Loucy (cell line): ENCODE data around the gene MRTFB.
"Not testable (repeated sequence)": the region's sequence is repeated elsewhere in the genome, so short reads cannot be mapped to it uniquely, and the experiment has no call there.

ENCODE experiments used
- H2AFZ ChIP-seq: fragments of 200-600 bp; sonication (generic); 2 replicates; pipeline ENCODE4 v1.6.0; 2016; ENCODE audit warnings: antibody characterized with exemption, mild to moderate bottlenecking, low read length, moderate library complexity
- H3F3A ChIP-seq: fragments of 200-600 bp; 2 replicates; pipeline ENCODE4 v1.6.0; 2016; ENCODE audit warnings: antibody characterized with exemption, low read depth, mild to moderate bottlenecking
- H3K27me3 ChIP-seq: fragments of 200-600 bp; sonication (generic); 2 replicates; pipeline ENCODE4 v1.6.1; 2014; ENCODE audit warnings: low read length, mild to moderate bottlenecking; ENCODE audit not compliant: insufficient read depth, poor library complexity, severe bottlenecking
- H3K36me3 ChIP-seq: fragments of 200-600 bp; sonication (generic); 2 replicates; pipeline ENCODE4 v1.6.1; 2016; ENCODE audit warnings: low read length; ENCODE audit not compliant: insufficient read depth
- H3K4me1 ChIP-seq: fragments of 200-600 bp; sonication (generic); 2 replicates; pipeline ENCODE4 v1.5.1; 2014; ENCODE audit warnings: low read length, mild to moderate bottlenecking; ENCODE audit not compliant: insufficient read depth, poor library complexity, severe bottlenecking
- H3K4me2 ChIP-seq: fragments of 200-600 bp; sonication (generic); 2 replicates; pipeline ENCODE4 v1.6.0; 2014; ENCODE audit warnings: antibody characterized with exemption, low read length, low read depth, mild to moderate bottlenecking; ENCODE audit not compliant: poor library complexity, severe bottlenecking
- H3K4me3 ChIP-seq: fragments of 200-600 bp; sonication (generic); 2 replicates; pipeline ENCODE4 v1.5.1; 2014; ENCODE audit warnings: low read length, mild to moderate bottlenecking, mixed read lengths; ENCODE audit not compliant: poor library complexity, severe bottlenecking
- H3K79me2 ChIP-seq: fragments of 200-600 bp; sonication (generic); 2 replicates; pipeline ENCODE4 v1.6.1; 2014; ENCODE audit warnings: low read length; ENCODE audit not compliant: insufficient read depth
- H3K9ac ChIP-seq: fragments of 200-600 bp; sonication (generic); 2 replicates; pipeline ENCODE4 v1.6.0; 2014; ENCODE audit warnings: mild to moderate bottlenecking, low read depth, low read length, moderate library complexity; ENCODE audit not compliant: poor library complexity, severe bottlenecking
- H3K9me2 ChIP-seq: fragments of 200-600 bp; sonication (generic); replicated peaks from 2 replicates; pipeline ENCODE4 v1.6.1; 2016; ENCODE audit warnings: low read depth, low read length, mixed read lengths
- H3K9me3 ChIP-seq: fragments of 200-600 bp; sonication (generic); 2 replicates; pipeline ENCODE4 v1.6.1; 2014; ENCODE audit warnings: mild to moderate bottlenecking, antibody characterized with exemption, low read length, low read depth; ENCODE audit not compliant: insufficient read depth
- H4K20me1 ChIP-seq: fragments of 200-600 bp; sonication (generic); 2 replicates; pipeline ENCODE4 v1.6.0; 2014; ENCODE audit warnings: antibody characterized with exemption, low read length, mild to moderate bottlenecking; ENCODE audit not compliant: insufficient read depth, poor library complexity, severe bottlenecking
- EZH2phosphoT487 ChIP-seq: fragments of 200-600 bp; IDR thresholded peaks from 2 replicates; pipeline ENCODE4 v1.6.1; 2018; ENCODE audit warnings: antibody characterized with exemption, mild to moderate bottlenecking, moderate library complexity, borderline replicate concordance
- TF ChIP-seq, protein P1 (sequence below): fragments of 200-600 bp; sonication (generic); conservative IDR thresholded peaks from 2 replicates; pipeline ENCODE4 v1.5.1; 2014; ENCODE audit warnings: mild to moderate bottlenecking, antibody characterized with exemption, low read length

The MRTFB gene

DNA sequence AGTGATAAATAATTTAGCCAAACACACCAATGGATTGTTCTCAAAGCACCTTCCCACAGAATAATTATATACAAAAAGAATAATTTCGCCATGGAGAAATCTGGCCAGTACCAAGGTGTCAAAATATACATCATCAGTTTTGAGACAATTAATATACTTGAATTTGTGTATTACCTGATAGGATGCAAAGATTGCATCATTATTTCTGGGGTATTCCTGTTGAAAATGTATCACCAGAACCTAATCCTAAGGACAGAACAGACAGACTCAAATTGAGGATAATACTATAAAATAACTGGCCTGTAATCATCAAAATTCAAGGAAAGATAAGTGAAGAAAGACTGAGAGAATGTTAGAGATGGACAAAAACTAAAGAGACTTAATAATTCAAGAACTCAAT, 111.9 kb downstream of the MRTFB start:
- Histone ChIP-seq H3F3A (no peaks in the 10 kb centered on the region), H3K9me3 (no peaks in the 10 kb centered on the region), H3K79me2 (no peaks in the 10 kb centered on the region), H3K4me1 (no peaks in the 10 kb centered on the region), H3K4me2 (no peak overlapping the region), H2AFZ (no peak overlapping the region), H3K36me3 (no peaks in the 10 kb centered on the region), H3K27me3 (no peaks in the 10 kb centered on the region), H3K9ac (no peak overlapping the region), H3K4me3 (no peak overlapping the region), H4K20me1 (no peaks in the 10 kb centered on the region), H3K9me2 (no peaks in the 10 kb centered on the region)
- TF ChIP-seq EZH2phosphoT487: no peak
- TF ChIP-seq, protein P1, sequence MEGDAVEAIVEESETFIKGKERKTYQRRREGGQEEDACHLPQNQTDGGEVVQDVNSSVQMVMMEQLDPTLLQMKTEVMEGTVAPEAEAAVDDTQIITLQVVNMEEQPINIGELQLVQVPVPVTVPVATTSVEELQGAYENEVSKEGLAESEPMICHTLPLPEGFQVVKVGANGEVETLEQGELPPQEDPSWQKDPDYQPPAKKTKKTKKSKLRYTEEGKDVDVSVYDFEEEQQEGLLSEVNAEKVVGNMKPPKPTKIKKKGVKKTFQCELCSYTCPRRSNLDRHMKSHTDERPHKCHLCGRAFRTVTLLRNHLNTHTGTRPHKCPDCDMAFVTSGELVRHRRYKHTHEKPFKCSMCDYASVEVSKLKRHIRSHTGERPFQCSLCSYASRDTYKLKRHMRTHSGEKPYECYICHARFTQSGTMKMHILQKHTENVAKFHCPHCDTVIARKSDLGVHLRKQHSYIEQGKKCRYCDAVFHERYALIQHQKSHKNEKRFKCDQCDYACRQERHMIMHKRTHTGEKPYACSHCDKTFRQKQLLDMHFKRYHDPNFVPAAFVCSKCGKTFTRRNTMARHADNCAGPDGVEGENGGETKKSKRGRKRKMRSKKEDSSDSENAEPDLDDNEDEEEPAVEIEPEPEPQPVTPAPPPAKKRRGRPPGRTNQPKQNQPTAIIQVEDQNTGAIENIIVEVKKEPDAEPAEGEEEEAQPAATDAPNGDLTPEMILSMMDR: no peak

DNA sequence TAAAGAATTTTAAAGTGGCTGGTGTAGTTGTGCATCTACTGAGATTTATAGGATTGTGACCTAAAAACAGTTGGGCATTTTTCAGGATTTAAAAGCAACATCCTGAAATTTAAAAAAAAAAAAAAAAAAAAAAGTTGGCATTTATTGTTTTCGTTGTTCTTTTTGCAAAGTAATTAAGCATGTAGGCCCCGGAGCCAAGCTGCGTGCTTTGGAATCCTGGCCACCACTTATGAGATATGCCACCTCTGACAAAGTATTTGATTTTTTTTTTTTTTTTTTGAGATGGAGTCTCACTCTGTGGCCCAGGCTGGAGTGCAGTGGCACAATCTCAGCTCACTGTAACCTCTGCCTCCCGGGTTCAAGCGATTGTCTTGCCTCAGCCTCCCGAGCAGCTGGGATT, 112.8 kb downstream of the MRTFB start:
- not testable (repeated sequence) for H3K9ac ChIP-seq, H3K27me3 ChIP-seq, H3K79me2 ChIP-seq, H3F3A ChIP-seq, H3K4me1 ChIP-seq, H2AFZ ChIP-seq, H4K20me1 ChIP-seq, H3K9me2 ChIP-seq, H3K9me3 ChIP-seq, H3K4me2 ChIP-seq, H3K4me3 ChIP-seq, H3K36me3 ChIP-seq

GRCh38 chr16:14186007-14186794, 115.1 kb downstream of the MRTFB start:
- no peak overlapping the region for H3K9ac ChIP-seq

More at GRCh38 chr16:14186007-14186794, 115.1 kb downstream of the MRTFB start:
- Histone ChIP-seq H3K79me2 (no peaks in the 10 kb centered on the region), H4K20me1 (no peaks in the 10 kb centered on the region), H3K27me3 (no peaks in the 10 kb centered on the region), H3K9me2 (no peaks in the 10 kb centered on the region), H3K4me3 (no peak overlapping the region), H3K4me2 (no peak overlapping the region), H3K36me3 (no peaks in the 10 kb centered on the region), H3F3A (no peaks in the 10 kb centered on the region), H3K4me1 (no peaks in the 10 kb centered on the region), H3K9me3 (no peaks in the 10 kb centered on the region), H2AFZ (no peak overlapping the region)
- TF ChIP-seq EZH2phosphoT487: no peak
- TF ChIP-seq, protein P1: peak; percentile 36; the same call in 1 of the 2 replicates
